SK-MEL-5 (cell line): ENCODE measurements around the gene EDIL3. TPM values are rescaled to one million over a fixed set of nuclear protein-coding genes. Genes with fewer than 3 reads are reported as not detected.

Source experiments
- DNase-seq: peaks from one replicate; pipeline ENCODE4 v3.0.0-alpha.2; 2016; ENCODE audit warnings: low read depth, low spot score
- in situ Hi-C: cut with HindIII; loops from 2 replicates; pipeline ENCODE4 v1.10.0; 2016; ENCODE audit warnings: low sequenced_read_pairs, high pct_unique_total_duplicates, low pct_unique_long_range_greater_than_20kb
- total RNA-seq: library from RNA; depleted of rRNA; stranded (reverse); fragments of >200 nt; shearing (Covaris generic); gene quantifications from 2 replicates; pipeline ENCODE4 v1.2.3, GENCODE V29; 2014

The EDIL3 gene
- total RNA-seq, 1 experiment from 2014 or later = 8.2 TPM

- in situ Hi-C loops = no loop called here
These were observed 235.6 kb downstream of the EDIL3 start for GRCh38 chr5:84149094-84149493.

DNA sequence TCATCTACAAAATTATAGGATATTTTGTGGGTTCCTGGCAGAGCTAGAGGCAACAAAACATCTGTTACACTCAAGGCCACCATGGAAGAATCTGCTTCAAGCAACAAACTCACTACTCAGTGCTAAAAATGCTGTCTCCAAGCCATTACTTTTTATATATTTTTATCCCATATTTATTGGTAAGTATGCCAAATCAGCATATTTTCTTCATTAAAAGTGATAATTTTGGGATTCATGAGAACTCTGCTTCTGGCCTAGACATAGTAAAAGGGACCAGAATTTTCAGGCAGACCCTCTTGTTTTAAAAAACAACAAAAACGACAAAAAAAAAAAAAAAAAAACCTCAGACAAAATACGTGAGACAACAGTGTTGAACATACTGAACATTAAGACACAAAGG, 236.0 kb downstream of the EDIL3 start:
- DNase-seq = no peak
- in situ Hi-C loops = no loop called here

More at GRCh38 chr5:84149094-84149493, 235.6 kb downstream of the EDIL3 start:
- no peak for DNase-seq

DNA sequence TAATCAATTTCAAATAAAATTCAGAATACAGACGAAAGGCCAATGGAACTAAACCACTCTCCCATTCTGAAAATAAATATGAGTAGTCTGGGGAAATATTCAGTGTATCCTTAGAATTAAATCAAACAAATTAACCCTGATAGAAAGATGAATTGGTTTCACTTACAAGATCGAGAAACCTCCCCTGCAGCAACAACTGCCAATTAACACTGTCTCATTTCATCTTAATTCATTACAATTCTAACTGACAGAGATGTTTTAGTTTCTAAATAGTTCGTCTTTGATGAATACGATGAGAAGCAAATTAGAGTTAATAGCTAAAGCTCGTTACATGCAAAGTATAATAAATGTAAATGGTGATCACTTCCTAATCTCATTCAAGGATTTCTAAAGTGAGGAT, 247.1 kb downstream of the EDIL3 start:
- in situ Hi-C loops = no loop called here
- no peak for DNase-seq

DNA sequence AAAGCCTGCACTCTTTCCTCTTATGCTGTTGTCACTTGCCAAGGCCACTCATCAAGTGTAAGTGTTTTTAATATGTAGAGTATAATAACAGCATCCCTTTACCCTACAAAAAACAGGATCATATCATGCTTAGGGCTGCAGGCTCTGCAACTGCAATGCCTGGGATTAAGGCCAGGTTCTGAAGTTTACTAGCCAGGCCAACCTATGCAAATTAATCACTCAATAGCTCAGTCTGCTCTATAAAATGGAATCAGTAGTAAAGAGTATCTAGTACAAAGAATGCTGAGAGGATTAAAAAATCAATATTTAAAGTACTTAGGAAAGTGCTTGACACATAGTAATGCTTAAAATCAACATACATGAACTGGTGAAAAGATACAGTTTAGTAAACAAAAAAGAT, 253.3 kb downstream of the EDIL3 start:
- in situ Hi-C loops = no loop called here
- DNase-seq = peak; percentile 9

DNA sequence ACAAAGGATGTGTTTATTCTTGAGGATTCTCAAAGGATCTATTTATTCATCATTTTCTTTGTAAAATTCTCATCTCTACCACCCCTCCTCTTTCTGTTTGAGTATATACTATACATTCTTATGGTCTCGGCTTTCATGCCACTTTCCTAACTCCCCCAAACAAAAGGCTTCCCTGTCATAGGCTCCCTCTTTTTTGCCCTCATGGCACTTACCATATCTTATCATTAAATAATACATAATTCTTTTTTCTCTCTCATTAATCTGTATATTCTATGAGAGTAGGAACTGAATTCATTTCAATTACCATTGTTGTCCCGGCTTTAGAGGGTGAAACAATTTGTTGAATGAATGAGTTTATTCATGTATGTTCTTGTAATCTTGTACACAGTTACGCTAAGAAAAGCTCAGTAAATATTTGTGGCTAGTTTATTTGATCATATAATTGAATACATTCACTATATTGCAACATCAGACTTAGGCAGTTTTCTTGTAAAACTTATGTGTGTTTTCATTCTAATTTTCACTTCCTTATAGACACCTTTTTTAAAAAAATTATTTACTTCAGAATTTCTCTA, 254.6 kb downstream of the EDIL3 start:
- in situ Hi-C loops = no loop called here
- DNase-seq = peak; percentile 97

GRCh38 chr5:84125216-84125615, 259.5 kb downstream of the EDIL3 start:
- in situ Hi-C loops = no loop called here
- DNase-seq = no peak

DNA sequence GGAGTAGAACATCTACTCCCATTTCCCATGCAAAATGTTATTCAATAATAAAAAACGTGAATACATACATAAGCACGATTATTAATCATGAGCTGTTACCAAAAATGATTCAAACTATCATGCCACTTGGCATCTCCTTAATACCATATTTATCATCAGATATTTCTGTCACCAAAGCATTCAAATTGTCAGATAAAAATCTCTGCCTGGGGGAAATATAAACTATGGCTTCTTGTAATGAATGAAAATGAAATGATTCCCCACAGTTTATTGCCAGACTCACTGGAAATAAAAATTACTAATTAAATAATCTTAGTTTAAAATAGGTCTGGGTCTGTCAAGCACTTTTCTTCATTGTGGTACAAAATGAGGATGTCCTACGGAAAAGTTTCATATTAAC, 265.4 kb downstream of the EDIL3 start:
- in situ Hi-C loops = no loop called here
- no peak for DNase-seq

DNA sequence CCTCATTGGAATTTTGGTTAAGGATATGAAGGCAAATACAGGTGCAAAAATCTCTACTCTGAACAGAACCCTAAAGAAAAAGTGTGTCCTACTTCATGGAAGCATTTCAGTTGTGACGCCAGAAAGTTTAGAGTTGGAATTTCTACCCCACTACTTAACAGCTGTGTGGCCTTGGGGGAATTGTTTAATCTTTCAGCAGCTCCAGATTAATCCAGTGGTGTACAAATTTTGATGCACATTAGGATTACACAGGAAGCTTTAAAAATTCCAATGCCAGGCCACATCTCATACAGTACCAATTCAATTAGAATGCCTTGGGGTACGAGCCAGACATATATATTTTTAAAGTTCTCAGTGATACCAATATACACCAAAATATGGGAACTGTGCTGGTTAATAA, 266.1 kb downstream of the EDIL3 start:
- no peak for DNase-seq
- in situ Hi-C loops = no loop called here

DNA sequence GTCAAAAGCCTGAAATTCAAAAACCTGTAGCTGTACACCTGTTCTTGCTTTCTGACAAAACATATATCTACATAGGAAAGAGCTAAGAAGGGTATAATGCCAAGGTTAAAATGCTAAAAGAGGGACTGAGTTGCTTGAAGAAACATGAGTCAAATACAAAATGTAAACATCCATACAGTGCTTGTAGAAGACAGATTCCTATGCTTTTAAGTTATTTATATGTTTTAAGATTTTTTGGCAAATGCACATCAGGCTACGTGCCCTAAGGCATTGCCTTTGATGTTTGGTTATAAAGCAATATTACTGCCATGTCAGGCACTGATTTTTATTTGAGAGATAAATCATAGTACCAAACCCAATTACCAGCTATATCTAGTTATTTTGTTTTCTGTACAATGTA, 269.0 kb downstream of the EDIL3 start:
- in situ Hi-C loops = no loop called here
- no peak for DNase-seq

- in situ Hi-C loops = no loop called here
- peak; percentile 22 for DNase-seq
These were observed 271.2 kb downstream of the EDIL3 start for GRCh38 chr5:84113246-84114105.

GRCh38 chr5:84092738-84093137, 291.9 kb downstream of the EDIL3 start:
- in situ Hi-C loops = no loop called here
- no peak for DNase-seq

GRCh38 chr5:84091127-84091799, 293.4 kb downstream of the EDIL3 start:
- DNase-seq = peak; percentile 26
- in situ Hi-C loops = no loop called here

DNA sequence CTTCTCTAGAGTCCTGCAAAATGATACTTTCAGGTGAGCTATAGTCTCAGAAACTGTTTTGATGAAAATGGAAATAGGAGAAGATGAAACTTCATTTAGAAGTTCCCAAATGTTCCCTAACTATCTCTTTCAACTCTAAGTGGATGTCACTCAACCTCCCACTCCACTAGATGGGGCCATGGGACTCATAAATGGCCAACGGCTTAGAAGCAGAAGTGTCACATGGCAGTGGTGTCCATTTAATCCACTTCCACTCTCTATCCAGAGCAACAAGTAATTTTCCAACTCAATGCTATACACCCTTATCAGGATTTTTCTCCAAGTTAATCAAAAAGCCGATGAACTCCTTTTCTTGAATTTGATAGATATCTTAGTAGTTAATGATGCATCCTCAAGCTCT, 295.7 kb downstream of the EDIL3 start:
- in situ Hi-C loops = no loop called here
- DNase-seq = peak; percentile 84

GRCh38 chr5:84086511-84086910, 298.2 kb downstream of the EDIL3 start:
- in situ Hi-C loops = no loop called here

DNA sequence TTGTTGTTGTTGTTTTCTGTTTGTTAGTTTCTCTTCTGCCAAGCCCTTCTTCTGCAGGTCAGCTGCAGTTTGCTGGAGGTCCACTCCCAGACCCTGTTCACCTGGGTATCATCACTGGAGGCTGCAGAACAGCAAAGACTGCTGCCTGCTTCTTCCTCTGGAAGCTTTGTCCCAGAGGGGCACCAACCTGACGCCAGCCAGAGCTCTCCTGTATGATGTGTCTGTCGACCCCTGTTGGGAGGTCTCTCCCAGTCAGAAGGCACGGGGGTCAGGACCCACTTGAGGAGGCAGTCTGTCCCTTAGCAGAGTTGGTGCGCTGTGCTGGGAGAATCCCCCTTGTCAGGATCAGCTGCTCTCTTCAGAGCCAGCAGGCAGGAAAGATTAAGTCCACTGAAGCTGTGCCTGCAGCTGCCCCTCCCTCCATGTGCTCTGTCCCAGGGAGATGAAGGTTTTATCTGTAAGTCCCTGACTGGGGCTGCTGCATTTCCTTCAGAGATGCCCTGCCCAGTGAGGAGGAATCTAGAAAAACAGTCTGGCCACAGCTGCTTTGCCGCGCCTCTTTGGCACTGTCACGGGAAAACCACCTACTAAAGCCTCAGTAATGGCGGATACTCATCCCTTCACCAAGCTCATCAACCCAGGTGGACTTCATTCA, 299.2 kb downstream of the EDIL3 start:
- DNase-seq = no peak
- in situ Hi-C loops = no loop called here

More at GRCh38 chr5:84086511-84086910, 298.2 kb downstream of the EDIL3 start:
- DNase-seq = no peak

- no peak for DNase-seq
- in situ Hi-C loops = no loop called here
These were observed 303.8 kb downstream of the EDIL3 start for GRCh38 chr5:84080908-84081307.

DNA sequence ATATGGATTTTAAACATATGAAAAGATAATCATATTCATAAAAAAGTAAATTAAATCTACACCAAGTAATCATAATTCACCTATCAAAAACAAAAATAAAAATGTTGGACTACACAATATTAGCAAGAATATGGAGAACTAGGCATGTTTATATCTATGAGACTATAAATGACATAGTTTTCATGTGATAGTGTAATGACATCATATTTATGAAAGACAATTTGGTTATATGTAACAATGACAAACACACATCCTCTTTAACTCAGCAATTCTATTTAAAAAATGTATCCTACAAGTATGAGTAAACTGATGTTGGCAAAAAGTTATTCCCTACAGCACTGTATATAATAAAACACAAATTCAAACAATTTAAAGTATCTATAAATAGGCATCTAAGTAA, 312.3 kb downstream of the EDIL3 start:
- DNase-seq = no peak
- in situ Hi-C loops = no loop called here

GRCh38 chr5:84069608-84070179, 315.0 kb downstream of the EDIL3 start:
- DNase-seq = no peak
- in situ Hi-C loops = no loop called here
